ENCODE measurements around the gene DHFR2.

- TF ChIP-seq CTCF (conservative IDR thresholded peaks at IDR 0.05) (peak; percentile 33), ZFX (IDR thresholded peaks at IDR 0.05) (no peak)
Measured at GRCh38 chr3:94101860-94102259, 39.1 kb upstream of the DHFR2 start.

Measured in C4-2B (cell line).